H7 (cell line): Measurements from ENCODE around the gene MFN1. TPM values are rescaled to one million over a fixed set of nuclear protein-coding genes. Genes with fewer than 3 reads are reported as not detected.
A peak's percentile ranks its signal among the peaks of the same experiment; 100 is the strongest.
"Not testable (repeated sequence)": the region's sequence is repeated elsewhere in the genome, so short reads cannot be mapped to it uniquely, and the experiment has no call there.

Source experiments
- DNase-seq: peaks from one replicate; pipeline ENCODE4 v3.0.0; 2012
- H3K27me3 ChIP-seq: 2 replicates; pipeline ENCODE4 v1.6.0; 2011; ENCODE audit warnings: mild to moderate bottlenecking, low read length; ENCODE audit not compliant: control insufficient read depth, insufficient read depth
- H3K36me3 ChIP-seq: replicated peaks from 2 replicates; pipeline ENCODE4 v1.5.1; 2011; ENCODE audit warnings: low read length; ENCODE audit not compliant: control insufficient read depth, insufficient read depth
- H3K4me3 ChIP-seq: 2 replicates; pipeline ENCODE4 v1.5.1; 2011; ENCODE audit warnings: low read depth, mild to moderate bottlenecking, control low read depth, low read length, moderate library complexity; ENCODE audit not compliant: insufficient read depth
- total RNA-seq: library from RNA; depleted of rRNA; stranded (reverse); fragments of >200 nt; shearing (Covaris generic); gene quantifications from 2 replicates; pipeline ENCODE4 v1.2.3, GENCODE V29; 2014; rRNA removed

Gene MFN1
- total RNA-seq, result 21.7 and 24.5 TPM in 2 replicates

DNA sequence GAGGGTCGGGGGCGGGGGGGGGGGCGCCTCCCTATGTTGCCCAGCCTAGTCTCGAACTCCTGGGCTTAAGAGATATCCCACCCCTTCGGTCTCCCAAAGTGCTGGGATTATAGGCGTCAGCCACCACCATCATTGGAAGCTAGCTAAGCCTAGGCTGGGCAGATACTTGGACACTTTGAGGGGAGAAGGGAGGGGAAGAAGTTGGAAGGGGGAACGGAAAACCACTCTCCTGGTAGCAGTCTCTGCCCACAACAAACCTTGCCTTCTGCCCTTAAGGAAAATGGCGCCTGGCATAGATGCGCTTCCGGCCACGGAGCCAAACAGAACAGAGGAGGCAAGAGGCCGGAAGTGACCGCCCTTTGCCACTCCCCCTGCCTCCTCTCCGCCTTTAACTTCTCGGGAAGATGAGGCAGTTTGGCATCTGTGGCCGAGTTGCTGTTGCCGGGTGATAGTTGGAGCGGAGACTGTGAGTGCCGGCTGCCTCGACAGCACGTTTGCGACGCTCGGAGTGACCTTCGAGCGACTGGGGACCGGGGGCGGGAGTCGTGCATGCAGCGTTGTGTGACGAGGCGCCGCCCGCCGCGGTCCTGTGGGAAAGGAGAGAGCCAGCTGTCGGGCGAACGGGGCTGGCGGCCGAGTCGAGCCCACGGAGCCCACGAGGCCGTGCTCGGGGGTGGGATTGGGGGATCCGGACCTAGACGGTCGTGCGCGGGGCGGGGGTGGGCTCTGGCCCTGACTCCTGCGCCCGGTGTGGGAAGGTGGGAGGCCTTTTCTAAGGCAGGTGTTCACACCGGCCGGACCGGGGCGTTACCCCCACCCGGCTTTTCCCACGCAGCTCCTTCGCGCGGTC is at the start of gene MFN1:
TSS of gene MFN1 (plus strand) at position 365 of the 850 bp plus-strand sequence. CDS start 1,143 bp downstream, outside the sequence.
- Histone ChIP-seq H3K4me3 (peak within 1 kb of the TSS; percentile 84), H3K36me3 (peaks cover 1% of the 10 kb centered on the region; the same call in 1 of the 2 replicates), H3K27me3 (no peaks in the 10 kb centered on the region)
- DNase-seq, result peak; percentile 93

- DNase-seq, result no peak
- Histone ChIP-seq H3K27me3 (no peaks in the 10 kb centered on the region), H3K36me3 (no peaks in the 10 kb centered on the region), H3K4me3 (no peak overlapping the region)
Measured at GRCh38 chr3:179297971-179298725, 49.4 kb upstream of the MFN1 start.

DNA sequence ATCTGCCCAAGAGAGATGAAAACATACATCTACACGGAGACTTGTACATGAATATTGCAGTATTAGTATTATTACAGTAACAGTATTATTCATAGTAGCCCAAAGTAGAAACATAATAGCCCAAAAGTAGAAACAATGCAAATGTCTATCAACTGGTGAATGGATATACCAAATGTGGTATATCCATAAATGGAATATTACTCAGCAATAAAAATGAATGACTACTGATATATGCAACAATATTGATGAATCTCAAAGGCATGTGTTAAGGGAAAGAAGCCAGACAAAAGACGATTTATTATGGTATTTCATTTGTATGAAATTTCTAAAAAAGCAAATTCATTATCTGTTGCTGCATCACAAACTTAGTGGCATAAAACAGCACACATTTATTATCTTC is 48.2 kb upstream of the MFN1 start:
- Histone ChIP-seq H3K27me3 (no peaks in the 10 kb centered on the region), H3K4me3 (no peak overlapping the region)
- DNase-seq, result no peak

DNA sequence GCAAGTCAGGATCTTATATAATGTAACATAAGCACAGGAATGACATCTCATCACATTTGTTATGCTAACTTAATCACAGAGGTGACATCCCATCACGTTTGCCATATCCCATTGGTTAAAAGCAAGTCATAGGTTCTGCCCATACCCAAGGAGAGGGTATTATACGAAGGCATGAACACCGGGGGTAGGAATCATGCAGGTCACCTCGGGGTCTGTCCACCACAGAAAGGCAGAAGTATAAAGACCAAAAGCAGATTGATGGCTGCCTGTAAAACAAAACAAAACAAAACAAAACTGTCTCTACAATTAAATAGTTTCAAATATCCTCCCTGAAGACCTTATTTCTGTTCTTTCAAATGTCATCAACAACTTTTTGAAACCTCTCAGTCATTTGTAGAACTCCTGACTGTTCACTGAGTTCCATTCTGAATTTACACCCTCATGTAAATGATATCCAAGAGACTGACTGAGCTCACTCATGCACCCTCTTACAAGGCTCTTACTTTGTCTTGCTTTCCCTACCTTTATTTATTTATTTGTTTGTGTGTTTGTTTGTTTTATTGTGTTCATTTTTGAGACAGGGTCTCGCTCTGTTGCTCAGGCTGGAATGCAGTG is 47.4 kb upstream of the MFN1 start:
- H3K27me3 ChIP-seq, result no peaks in the 10 kb centered on the region
- H3K36me3 ChIP-seq, result no peaks in the 10 kb centered on the region
- DNase-seq, result no peak
- no peak overlapping the region for H3K4me3 ChIP-seq

More for the DNA sequence above, 48.2 kb upstream of the MFN1 start:
- H3K36me3 ChIP-seq, result no peaks in the 10 kb centered on the region

DNA sequence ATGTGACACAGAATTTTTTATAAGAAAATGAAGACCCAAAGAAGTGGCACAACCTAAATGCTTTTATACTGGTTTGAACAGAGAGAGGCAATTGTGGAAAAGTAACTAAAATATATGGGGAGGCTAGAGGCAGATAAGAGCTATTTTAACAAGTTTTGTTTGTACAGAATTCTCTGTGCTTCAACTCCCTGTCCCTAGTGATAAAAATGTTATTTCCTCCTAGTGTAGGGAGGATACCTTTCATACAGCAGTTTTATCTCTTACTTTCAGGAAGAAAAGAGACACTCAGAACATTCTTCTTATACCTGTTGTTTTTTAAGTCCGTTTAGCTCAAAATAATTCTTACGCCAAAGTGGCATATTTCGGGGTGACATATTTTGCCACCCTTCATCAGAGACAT is 45.9 kb upstream of the MFN1 start:
- H3K27me3 ChIP-seq, result no peaks in the 10 kb centered on the region
- no peak overlapping the region for H3K4me3 ChIP-seq
- DNase-seq, result no peak
- no peaks in the 10 kb centered on the region for H3K36me3 ChIP-seq

GRCh38 chr3:179302111-179302510 is 45.4 kb upstream of the MFN1 start:
- Histone ChIP-seq H3K36me3 (no peaks in the 10 kb centered on the region), H3K4me3 (no peak overlapping the region), H3K27me3 (no peaks in the 10 kb centered on the region)
- no peak for DNase-seq

DNA sequence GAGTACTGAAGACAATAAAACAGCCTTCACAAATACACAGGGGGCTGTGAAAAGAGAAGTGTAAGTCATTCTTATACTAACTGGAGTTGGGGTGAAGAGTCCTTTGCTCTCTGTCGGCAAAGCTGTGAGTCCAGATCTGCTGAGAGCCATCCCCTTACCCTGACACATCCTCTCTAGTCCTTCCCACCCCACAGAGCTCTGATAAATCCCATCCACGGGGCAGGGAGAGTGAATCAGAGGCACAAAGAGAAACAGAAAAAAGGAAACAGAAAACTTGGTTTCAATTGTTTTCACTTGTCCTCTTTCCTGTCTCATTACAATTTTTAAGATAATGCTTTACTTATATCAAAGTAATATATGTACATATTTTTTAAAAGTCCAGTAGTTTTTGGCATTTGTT is 42.9 kb upstream of the MFN1 start:
- H3K4me3 ChIP-seq, result no peak overlapping the region
- H3K27me3 ChIP-seq, result no peaks in the 10 kb centered on the region

GRCh38 chr3:179307362-179307761 is 40.1 kb upstream of the MFN1 start:
- not testable (repeated sequence) for H3K4me3 ChIP-seq, H3K36me3 ChIP-seq, DNase-seq, H3K27me3 ChIP-seq

More for the DNA sequence above, 42.9 kb upstream of the MFN1 start:
- no peak for DNase-seq
- no peaks in the 10 kb centered on the region for H3K36me3 ChIP-seq

GRCh38 chr3:179308001-179308400 is 39.5 kb upstream of the MFN1 start:
- Histone ChIP-seq H3K36me3 (no peaks in the 10 kb centered on the region), H3K27me3 (no peaks in the 10 kb centered on the region), H3K4me3 (no peak overlapping the region)
- DNase-seq, result no peak

- H3K4me3 ChIP-seq, result no peak overlapping the region
- H3K36me3 ChIP-seq, result no peaks in the 10 kb centered on the region
- H3K27me3 ChIP-seq, result no peaks in the 10 kb centered on the region
- DNase-seq, result no peak
Measured at GRCh38 chr3:179309225-179310078, 38.1 kb upstream of the MFN1 start.

DNA sequence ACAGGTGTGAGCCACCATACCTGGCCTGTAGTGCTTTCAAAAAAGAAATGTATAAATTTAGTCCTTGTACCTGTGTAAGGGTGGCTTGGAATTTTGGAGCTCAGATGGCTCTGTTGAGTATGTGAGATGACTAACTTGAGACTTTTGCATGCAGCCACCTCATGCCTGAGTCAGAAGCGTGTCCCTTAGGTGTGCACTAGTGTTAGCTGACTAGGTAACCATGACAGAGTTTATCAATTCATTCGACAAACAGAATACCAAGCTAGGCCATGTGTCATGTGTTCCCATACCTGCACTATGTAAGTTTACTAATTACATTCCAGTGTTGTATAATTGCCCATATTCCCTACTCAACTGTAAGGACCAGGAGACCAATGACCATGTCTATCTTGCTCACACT is 28.6 kb upstream of the MFN1 start:
- Histone ChIP-seq H3K4me3 (no peak overlapping the region), H3K36me3 (no peaks in the 10 kb centered on the region), H3K27me3 (no peaks in the 10 kb centered on the region)
- no peak for DNase-seq

DNA sequence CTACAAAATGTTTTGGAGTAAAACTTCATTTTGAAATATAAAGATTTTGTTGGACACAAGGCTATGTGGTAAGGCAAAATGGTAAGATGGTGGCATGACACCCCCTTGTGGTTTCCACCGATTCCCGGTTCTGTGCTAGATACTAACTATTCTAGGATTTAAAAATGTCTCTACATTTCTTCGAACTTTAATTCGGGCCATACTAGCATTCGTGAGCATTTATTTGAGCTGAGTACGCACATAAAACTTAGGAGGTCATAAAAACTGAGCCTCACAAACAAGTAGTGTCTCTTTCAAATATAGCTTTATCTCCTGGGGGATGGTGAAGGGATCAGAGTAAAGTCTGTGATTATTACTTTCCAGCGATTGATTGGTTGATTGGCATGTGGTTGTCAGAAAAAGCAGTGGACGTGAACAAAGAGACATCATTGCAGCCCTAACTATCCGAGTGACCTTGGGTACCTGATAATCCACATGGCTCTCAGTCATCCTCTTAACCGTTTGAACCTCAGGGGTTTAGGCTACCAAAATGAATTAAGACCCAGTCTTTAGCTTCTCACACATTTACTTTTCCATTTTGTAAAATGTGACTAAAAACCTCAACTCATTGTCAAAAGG is 25.7 kb upstream of the MFN1 start:
- no peaks in the 10 kb centered on the region; the same call in 1 of the 2 replicates for H3K36me3 ChIP-seq
- H3K4me3 ChIP-seq, result no peak overlapping the region
- DNase-seq, result peak; percentile 51
- H3K27me3 ChIP-seq, result no peaks in the 10 kb centered on the region

DNA sequence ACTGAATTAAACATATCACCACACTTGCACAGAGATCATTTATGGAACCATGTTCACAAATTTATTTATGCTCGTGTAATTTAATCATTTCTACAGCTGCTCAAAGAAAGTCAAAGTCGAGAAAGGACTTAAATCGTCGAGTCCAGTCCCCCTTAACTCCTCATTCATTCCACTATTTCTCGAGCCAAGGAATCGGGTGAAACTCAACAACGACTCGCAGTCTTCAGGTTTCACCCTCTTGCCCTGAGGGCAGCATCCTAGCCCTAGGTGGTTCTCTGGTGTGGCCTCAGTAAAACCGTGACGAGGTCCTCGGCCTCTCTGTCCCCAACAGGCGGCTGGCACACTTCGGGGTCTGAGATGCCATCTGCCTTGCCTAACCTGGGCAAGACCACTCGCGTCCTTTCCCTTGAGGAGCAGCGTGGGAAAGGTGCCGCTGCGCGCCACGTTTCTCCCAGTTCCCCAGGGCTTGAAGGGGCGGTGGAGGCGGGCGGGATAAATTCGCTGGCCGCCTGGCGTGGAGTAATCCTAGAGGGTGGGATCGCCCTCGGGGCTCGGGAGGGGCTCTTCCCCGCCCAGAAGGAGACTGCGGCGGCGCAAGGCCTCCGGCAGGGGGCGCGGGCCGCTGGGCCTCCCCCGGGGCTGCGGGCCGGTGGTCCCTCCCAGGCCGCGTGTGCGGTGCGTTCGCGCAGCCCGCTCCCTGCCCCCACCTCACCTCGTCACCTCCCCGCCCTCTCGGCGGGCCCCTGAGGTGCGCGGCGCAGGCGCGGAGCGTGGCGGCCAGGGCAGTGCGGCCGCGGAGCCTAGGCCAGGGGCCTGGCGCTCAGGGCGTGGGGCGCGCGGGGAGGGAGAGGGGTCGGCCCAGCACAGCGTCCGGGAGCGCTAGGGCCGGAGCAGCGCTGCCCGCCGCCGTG is 25.0 kb upstream of the MFN1 start, which contains the start of gene ZNF639:
TSS of gene ZNF639 (plus strand) at position 746 of the 911 bp plus-strand sequence. CDS start 5,263 bp downstream, outside the sequence.
- H3K4me3 ChIP-seq, result peak within 1 kb of the TSS; percentile 94
- H3K27me3 ChIP-seq, result no peaks in the 10 kb centered on the region
- no peaks in the 10 kb centered on the region; the same call in 1 of the 2 replicates for H3K36me3 ChIP-seq
- peak; percentile 98 for DNase-seq
